ENCODE data around the gene DIP2C.

DNA sequence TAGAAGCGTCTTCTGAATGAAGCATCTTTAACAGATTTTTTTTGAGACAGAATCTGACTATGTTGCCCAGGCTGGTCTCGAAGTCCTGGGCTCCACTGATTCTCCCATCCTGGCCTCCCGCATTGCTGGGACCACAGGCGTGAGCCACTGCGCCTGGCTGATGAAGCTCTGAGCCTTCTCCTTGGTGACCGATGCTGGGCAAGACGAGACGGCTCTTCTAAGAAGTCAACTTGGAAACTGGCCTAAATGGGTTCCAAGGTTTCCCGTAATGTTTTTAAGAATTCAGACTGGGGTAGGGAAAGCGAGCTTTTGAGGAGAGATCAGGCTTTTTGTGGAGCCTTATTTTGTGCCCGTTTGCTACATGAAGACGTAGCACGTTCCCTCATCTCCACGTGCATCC, 329.7 kb downstream of the DIP2C start:
- TF ChIP-seq ELF1 (IDR thresholded peaks at IDR 0.05) (no peak), EP300 (IDR thresholded peaks at IDR 0.05; ENCODE audit: borderline replicate concordance in 1 of 2, low read depth in 1 of 2, low read length in 1 of 2) (no peak)
- TF ChIP-seq, protein P1, sequence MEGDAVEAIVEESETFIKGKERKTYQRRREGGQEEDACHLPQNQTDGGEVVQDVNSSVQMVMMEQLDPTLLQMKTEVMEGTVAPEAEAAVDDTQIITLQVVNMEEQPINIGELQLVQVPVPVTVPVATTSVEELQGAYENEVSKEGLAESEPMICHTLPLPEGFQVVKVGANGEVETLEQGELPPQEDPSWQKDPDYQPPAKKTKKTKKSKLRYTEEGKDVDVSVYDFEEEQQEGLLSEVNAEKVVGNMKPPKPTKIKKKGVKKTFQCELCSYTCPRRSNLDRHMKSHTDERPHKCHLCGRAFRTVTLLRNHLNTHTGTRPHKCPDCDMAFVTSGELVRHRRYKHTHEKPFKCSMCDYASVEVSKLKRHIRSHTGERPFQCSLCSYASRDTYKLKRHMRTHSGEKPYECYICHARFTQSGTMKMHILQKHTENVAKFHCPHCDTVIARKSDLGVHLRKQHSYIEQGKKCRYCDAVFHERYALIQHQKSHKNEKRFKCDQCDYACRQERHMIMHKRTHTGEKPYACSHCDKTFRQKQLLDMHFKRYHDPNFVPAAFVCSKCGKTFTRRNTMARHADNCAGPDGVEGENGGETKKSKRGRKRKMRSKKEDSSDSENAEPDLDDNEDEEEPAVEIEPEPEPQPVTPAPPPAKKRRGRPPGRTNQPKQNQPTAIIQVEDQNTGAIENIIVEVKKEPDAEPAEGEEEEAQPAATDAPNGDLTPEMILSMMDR (IDR thresholded peaks at IDR 0.05), result no peak
- TF ChIP-seq, protein P2, sequence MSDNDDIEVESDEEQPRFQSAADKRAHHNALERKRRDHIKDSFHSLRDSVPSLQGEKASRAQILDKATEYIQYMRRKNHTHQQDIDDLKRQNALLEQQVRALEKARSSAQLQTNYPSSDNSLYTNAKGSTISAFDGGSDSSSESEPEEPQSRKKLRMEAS (IDR thresholded peaks at IDR 0.05; ENCODE audit: low read depth), result no peak
